Activated CD8-positive, alpha-beta memory T cell treated with anti-CD3 and anti-CD28 coated beads, Interleukin-2, amount 50 U/mL, for 1 hour (primary cell): Measurements from ENCODE around the gene GID8.

Source experiments
- DNase-seq: peaks from one replicate; pipeline ENCODE4 v3.0.0-alpha.2; 2020; ENCODE audit errors: extremely low read depth

The GID8 gene

DNA sequence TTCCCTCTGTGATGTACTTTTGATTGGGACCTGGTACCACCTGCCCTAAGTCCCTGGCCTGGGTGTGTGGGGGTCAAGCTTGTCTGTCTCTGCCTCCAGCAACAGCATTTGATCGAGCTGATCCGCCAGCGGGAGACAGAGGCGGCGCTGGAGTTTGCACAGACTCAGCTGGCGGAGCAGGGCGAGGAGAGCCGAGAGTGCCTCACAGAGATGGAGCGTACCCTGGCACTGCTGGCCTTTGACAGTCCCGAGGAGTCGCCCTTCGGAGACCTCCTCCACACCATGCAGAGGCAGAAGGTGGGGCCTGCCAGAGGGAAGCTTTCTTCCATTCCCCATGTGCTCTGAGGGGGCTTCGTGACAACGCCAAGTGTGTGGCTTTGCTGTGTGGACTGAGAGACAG, 5.4 kb downstream of the GID8 start:
- no peak for DNase-seq

- no peak for DNase-seq
Measured at GRCh38 chr20:62944184-62944583, 6.2 kb downstream of the GID8 start.

- DNase-seq = no peak
Measured at GRCh38 chr20:62944746-62945145, 6.8 kb downstream of the GID8 start.

DNA sequence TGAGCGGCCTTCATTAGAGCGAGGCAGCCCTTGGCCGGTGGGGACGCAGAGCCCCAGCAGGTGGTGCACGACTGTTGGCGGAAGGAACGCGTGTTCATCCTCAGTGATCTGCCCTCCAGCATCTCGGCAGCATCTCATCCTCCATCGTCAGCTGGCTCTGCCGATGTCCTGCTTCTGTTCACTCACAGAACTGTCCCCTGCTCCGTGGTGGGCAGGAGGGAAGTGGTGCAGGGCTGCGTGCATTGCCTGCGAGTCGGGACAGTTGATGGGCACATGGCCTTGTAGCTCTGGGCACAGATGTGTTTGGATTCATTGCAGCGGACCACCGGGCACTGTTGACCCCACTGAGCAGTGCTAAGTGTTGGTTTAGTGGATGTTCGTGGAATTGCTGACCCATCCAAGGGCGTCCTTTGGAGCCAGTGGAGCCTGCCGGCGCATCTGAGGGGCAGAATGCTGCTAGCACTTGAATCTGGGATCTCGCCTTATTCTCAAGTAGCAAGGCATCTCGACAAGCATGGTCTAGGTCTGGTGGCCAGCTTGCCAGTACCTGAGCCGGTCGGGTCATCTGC, 7.9 kb downstream of the GID8 start:
- no peak for DNase-seq

- no peak for DNase-seq
Measured at GRCh38 chr20:62946918-62947317, 9.0 kb downstream of the GID8 start.

GRCh38 chr20:62947532-62948300, 9.8 kb downstream of the GID8 start:
- DNase-seq = no peak

DNA sequence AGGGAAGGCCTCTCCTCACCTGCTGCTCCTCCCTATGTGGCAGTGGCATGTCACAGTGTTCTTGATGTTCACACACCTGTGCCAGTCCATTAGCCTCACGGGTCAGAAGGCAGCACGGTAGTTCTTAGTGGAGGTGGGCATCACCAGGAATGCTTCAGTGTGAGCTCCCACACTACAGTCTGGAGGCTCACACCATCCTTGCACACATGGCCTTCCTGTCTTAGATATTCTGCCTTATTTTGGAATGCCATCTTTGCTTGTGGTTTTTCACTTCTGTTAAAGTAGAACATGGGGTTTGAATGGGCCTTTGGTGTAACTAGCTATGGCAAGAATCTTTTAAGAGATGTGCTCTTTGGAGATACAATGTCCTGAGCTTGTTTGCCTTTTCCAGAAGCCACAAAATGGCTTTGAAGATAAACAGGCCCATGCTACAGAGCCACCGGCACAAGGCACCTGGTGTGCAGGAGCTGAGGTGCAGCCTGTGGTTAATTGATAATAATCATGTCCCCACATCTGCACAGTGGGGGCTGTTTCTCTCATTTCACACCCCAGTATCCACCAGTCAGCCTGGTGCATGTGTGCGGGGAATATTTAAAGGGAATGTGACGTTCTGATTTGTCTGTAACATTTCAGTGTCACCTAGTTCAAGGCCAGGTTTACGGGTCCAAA, 11.3 kb downstream of the GID8 start:
- no peak for DNase-seq

DNA sequence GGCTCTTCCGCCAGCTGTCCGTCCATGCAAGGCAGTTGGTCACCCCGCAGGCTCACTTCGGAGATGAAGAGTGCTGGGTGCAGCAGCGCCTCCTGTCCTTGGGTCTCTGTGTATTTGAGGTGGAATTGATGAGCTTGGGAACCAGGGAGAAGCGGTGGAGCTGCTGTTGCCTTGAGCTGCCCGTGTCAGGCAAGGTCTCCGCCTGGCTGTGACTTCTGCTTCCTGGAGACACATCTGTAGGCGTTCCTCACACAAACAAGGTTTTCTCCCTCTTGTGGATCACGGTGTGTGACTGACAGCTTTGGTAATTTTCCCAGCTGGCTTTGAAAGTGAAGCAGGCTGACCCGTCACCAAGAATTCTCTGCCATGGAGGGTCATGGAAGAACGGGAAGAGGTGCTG, 12.0 kb downstream of the GID8 start:
- DNase-seq = no peak

DNA sequence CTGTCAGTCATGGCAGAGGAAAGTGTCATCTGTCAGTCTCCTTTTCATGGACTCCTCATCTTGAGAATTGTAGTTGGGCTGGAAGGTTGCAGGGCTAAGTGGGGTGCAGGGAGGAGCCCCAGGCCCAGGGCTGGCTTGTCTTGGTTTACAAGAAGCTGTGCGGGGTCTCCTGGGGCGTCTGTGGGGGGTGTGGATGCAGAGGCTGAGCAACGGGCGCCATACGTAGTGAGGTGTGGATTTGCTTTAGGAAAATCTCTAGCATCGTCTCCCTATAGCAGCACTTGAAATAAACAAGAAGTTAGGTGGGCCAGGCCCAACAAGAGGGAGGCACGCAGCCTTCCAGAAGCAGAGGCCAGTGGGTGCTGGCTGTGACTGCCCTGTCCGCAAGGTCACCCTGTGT, 12.8 kb downstream of the GID8 start:
- no peak for DNase-seq

- no peak for DNase-seq
Measured at GRCh38 chr20:62951143-62951895, 13.4 kb downstream of the GID8 start.

GRCh38 chr20:62951896-62952372, 14.0 kb downstream of the GID8 start:
- DNase-seq = no peak

GRCh38 chr20:62952373-62952967, 14.5 kb downstream of the GID8 start, which contains the start of gene SLC17A9:
TSS of gene SLC17A9 (plus strand) at chr20:62952709. CDS start at chr20:62952831, 122 bp downstream.
- no peak for DNase-seq

- DNase-seq = no peak
Measured at GRCh38 chr20:62952968-62953838, 15.3 kb downstream of the GID8 start.

DNA sequence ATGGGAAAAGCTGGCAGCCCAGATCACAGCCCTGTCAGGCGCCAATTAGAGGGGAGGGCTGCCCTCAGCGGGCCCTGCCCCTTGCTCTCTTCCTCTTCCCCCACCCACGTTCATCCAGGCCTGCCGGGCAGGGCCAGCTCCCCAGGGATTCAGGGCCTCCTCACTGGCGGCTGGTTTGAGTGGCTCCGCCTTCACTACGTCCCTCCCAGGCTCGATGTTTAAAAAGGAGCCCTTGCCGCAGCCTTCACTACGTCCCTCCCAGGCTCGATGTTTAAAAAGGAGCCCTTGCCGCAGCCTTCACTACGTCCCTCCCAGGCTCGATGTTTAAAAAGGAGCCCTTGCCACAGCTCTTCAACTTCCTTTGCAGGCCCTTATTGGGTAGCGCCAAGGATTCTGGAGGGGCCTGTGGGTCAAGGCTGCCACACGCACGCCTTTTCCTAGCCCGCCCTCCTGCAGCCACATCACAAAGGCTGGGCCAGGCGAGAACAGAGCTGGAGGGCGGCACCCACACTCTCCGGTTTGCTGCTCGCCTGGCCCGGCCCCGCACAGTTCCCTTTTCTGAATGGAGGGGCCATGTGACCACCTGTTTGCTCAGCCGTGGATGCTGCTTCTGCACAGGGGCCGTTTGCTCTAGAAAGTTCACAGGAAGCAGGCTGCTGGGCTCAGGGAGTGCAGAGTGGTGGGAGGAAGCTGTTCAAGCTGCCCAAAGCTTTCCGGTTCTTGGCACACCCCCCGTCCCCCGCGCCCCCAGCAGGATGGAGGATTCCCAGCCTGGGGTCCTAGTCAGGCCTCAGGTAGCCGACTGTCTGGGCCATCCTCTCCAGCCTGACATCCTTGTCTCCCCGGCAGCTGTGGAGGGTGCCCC, 16.1 kb downstream of the GID8 start:
- no peak for DNase-seq

GRCh38 chr20:62955519-62956386, 17.8 kb downstream of the GID8 start:
- DNase-seq = no peak

GRCh38 chr20:62956387-62957135, 18.6 kb downstream of the GID8 start:
- no peak for DNase-seq

GRCh38 chr20:62957136-62958117, 19.5 kb downstream of the GID8 start:
- no peak for DNase-seq
